Lung (tissue), 12 donors: ENCODE results near the gene TOM1. TPM values are rescaled to one million over a fixed set of nuclear protein-coding genes. Genes with fewer than 3 reads are reported as not detected.

Source experiments
- ATAC-seq: fragments of 200-7000 bp; cut with Tn5 transposase; one replicate; pipeline ENCODE4 v1.9.1; 2020; ENCODE audit warnings: moderate number of reproducible peaks; ENCODE audit not compliant: insufficient read depth, low FRiP score
- DNase-seq, 3 donors: peaks; one replicate each; pipeline ENCODE4 v3.0.0-alpha.2; 2013 to 2017
- H3K27ac ChIP-seq, 2 donors: one replicate each; pipeline ENCODE4 v1.5.1; 2013; ENCODE audit warnings: mild to moderate bottlenecking in 2 of 2, moderate library complexity in 2 of 2, control low read depth in 1 of 2, inconsistent platforms in 1 of 2, low read depth in 1 of 2, low read length in 1 of 2
- H3K27me3 ChIP-seq, 3 donors: one replicate each; pipeline ENCODE4 v1.5.1; 2013; ENCODE audit warnings: low read length in 2 of 3; ENCODE audit not compliant: control insufficient read depth in 3 of 3, insufficient read depth in 3 of 3
- H3K36me3 ChIP-seq, 4 donors: one replicate each; pipeline ENCODE4 v1.5.1; 2013; ENCODE audit warnings: low read length in 4 of 4, mild to moderate bottlenecking in 1 of 4, moderate library complexity in 1 of 4; ENCODE audit not compliant: control insufficient read depth in 4 of 4, insufficient read depth in 4 of 4
- H3K4me1 ChIP-seq, 5 donors: one replicate each; pipeline ENCODE4 v1.5.1; 2013; ENCODE audit warnings: low read length in 5 of 5, mild to moderate bottlenecking in 2 of 5, moderate library complexity in 1 of 5; ENCODE audit not compliant: control insufficient read depth in 5 of 5, insufficient read depth in 5 of 5
- H3K4me3 ChIP-seq: one replicate; pipeline ENCODE4 v1.5.1; 2013; ENCODE audit warnings: mild to moderate bottlenecking, control low read depth, moderate library complexity
- H3K9ac ChIP-seq, 2 donors: one replicate each; pipeline ENCODE4 v1.5.1; 2013; ENCODE audit warnings: low read length in 2 of 2, control low read depth in 1 of 2; ENCODE audit not compliant: insufficient read depth in 1 of 2
- H3K9me3 ChIP-seq, 4 donors: one replicate each; pipeline ENCODE4 v1.5.1; 2013; ENCODE audit warnings: low read length in 3 of 4, mild to moderate bottlenecking in 1 of 4, moderate library complexity in 1 of 4; ENCODE audit not compliant: control insufficient read depth in 4 of 4, insufficient read depth in 3 of 4
- WGBS, 2 donors: extraction: QIAGEN DNeasy Blood & Tissue Kit; methylation state at CpG; one replicate each; pipeline ENCODE4 v1.1.7; 2013; 5-methylcytosine and 5-hydroxymethylcytosine counted together
- polyA plus RNA-seq, 2 donors: library from polyadenylated mRNA; stranded (reverse); fragments of 200-250 nt; gene quantifications; one replicate each; pipeline ENCODE4 v1.2.1, GENCODE V29; 2013
- total RNA-seq, 2 donors: library from RNA; depleted of rRNA in 1 of 2; stranded (reverse); fragments of >200 nt in 1 of 2; gene quantifications; one replicate each; pipeline ENCODE4 v1.2.1, GENCODE V29; 2014 to 2021
- TF ChIP-seq, protein P1 (sequence below): IDR thresholded peaks from 2 replicates; pipeline ENCODE4 v1.5.1; 2012; ENCODE audit warnings: mild to moderate bottlenecking; ENCODE audit errors: control extremely low read depth, extremely low read depth
- donor health status: control.
- donor health status: control.
- donor health status: Bipolar disorder and iron deficiency.
- donor health status: healthy.
- donor health status: DM: yes; HTN: yes; CAD: no.

The TOM1 gene
- total and polyA plus RNA-seq, 4 donors = 53.4 to 131 (median 72.6) TPM

- ATAC-seq (no peak), DNase-seq (peak in 2 of 3 donors; percentile 15 to 60)
- no peaks in the 10 kb centered on the region for H3K9me3 ChIP-seq
- no peak overlapping the region for H3K4me3 ChIP-seq
- H3K4me1 ChIP-seq = peaks cover 0 to 28% (median 3%) of the 10 kb centered on the region in 5 donors
- 60 to 80% methylated on average over 14 of the region's 14 CpGs for WGBS, 2 donors
- H3K27me3 ChIP-seq = no peaks in the 10 kb centered on the region
- TF ChIP-seq, protein P1, sequence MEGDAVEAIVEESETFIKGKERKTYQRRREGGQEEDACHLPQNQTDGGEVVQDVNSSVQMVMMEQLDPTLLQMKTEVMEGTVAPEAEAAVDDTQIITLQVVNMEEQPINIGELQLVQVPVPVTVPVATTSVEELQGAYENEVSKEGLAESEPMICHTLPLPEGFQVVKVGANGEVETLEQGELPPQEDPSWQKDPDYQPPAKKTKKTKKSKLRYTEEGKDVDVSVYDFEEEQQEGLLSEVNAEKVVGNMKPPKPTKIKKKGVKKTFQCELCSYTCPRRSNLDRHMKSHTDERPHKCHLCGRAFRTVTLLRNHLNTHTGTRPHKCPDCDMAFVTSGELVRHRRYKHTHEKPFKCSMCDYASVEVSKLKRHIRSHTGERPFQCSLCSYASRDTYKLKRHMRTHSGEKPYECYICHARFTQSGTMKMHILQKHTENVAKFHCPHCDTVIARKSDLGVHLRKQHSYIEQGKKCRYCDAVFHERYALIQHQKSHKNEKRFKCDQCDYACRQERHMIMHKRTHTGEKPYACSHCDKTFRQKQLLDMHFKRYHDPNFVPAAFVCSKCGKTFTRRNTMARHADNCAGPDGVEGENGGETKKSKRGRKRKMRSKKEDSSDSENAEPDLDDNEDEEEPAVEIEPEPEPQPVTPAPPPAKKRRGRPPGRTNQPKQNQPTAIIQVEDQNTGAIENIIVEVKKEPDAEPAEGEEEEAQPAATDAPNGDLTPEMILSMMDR = no peak
- H3K27ac ChIP-seq = peak overlapping the region; percentile 32 to 93
- H3K36me3 ChIP-seq = peaks cover 0 to 23% (median 6%) of the 10 kb centered on the region in 4 donors
- H3K9ac ChIP-seq = no peak overlapping the region
These were observed 13.8 kb downstream of the TOM1 start for GRCh38 chr22:35313311-35314121.

DNA sequence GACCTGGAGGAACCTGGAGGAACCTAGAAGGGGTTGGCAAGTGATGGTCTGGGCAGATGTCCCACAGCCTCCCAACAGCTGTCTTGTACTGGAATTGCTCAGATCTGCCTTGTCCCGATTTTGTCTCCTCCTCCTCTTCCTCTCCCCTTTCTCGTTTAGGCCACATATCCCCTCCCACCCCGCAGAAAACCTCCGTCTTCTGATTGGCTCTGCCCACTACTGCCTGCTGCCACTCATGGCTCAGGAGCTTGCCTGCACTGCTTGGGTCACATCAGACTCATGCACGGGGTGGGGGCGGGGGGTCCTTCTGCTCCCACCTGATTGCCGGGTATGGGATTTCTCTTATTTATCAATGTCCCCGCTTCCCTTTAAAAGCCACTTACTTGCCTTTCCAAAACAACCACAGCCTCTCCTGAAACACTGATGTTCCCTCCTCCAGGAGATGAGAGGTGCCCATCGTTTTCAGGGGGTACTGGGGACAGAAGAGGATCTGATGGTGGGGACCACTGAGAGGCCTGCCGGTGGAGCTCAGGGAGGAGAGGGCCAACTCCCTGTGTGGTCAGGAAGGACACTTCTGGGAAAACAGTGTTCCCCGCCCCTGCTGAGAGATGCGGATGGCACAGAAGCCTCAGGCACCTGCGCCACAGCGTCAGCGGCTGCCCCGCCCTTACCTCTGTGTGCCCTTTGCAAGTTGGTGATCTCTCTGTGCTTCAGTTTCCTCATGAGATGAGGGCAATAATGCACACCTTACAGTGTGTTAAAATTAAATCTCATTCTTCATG lies 14.7 kb downstream of the TOM1 start:
- Histone ChIP-seq H3K9ac (no peak overlapping the region), H3K9me3 (no peaks in the 10 kb centered on the region), H3K4me3 (no peak overlapping the region), H3K27me3 (no peaks in the 10 kb centered on the region), H3K4me1 (peaks cover 0 to 28% (median 3%) of the 10 kb centered on the region in 5 donors), H3K36me3 (peaks cover 0 to 28% (median 12%) of the 10 kb centered on the region in 4 donors), H3K27ac (peak overlapping the region in 1 of 2 donors; percentile 93)
- 82 to 84% methylated on average over 16 of the region's 16 CpGs for WGBS, 2 donors
- TF ChIP-seq, protein P1 = no peak
- DNase-seq (no peak), ATAC-seq (no peak)

DNA sequence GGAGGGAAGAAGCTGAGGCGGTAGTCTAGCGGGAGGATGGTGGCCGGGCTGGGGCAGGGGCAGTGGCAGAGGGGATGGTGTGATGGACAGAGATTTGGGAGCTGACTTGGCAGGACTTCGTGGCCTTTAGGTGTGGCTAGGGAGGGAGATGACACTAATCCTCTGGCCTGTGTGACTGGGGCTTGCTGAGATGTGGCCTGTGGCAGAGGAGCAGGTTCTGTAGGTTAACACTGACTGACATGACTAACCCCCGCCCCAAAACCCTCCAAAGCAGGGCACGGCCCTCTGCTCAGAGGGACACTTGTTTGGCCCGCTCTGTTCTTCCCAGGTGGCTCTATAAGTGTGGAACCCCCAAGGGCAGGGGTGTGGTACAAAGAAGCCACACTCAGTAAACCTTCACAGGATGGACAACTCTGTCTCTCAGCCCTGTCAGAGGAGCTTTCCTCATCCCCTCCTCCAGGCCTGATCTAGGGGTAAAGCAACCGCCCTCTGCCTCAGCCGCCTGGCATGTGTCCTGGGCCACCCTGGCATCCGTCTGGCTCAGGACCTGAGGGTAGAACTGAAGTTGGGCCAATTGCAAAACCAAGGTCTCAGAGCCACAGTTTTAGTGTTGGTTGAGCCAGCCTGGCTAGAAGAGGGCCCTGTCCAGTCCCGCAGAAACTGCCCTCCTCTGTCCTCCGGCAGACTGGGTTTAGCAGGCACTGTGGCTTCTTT lies 15.6 kb downstream of the TOM1 start:
- no peaks in the 10 kb centered on the region for H3K9me3 ChIP-seq
- no peaks in the 10 kb centered on the region for H3K27me3 ChIP-seq
- DNase-seq = no peak
- TF ChIP-seq, protein P1 = no peak
- H3K9ac ChIP-seq = no peak overlapping the region
- peaks cover 0 to 28% (median 3%) of the 10 kb centered on the region in 5 donors for H3K4me1 ChIP-seq
- 90 to 91% methylated on average over 12 of the region's 12 CpGs for WGBS, 2 donors
- peak overlapping the region in 1 of 2 donors; percentile 93 for H3K27ac ChIP-seq
- ATAC-seq = no peak
- H3K4me3 ChIP-seq = no peak overlapping the region
- peaks cover 0 to 37% (median 13%) of the 10 kb centered on the region in 4 donors for H3K36me3 ChIP-seq
